ENCODE measurements around the gene NTN5. TPM values are rescaled to one million over a fixed set of nuclear protein-coding genes. Genes with fewer than 3 reads are reported as not detected.
A peak's percentile ranks its signal among the peaks of the same experiment; 100 is the strongest.

The NTN5 gene
- total RNA-seq, 1 experiment from 2014 or later: 0.55 TPM

GRCh38 chr19:48624791-48625723 lies 47.8 kb downstream of the NTN5 start:
- no CpG with 5 or more reads among the region's 24 CpGs for WGBS (ENCODE audit: extremely low coverage, insufficient read length, low lambda C conversion rate)
- H3K4me1 ChIP-seq (ENCODE audit: insufficient read depth, low read length): peaks cover 3% of the 10 kb centered on the region; the same call in 1 of the 2 replicates
- peak overlapping the region; percentile 61 for H3K4me2 ChIP-seq (ENCODE audit: insufficient read depth, insufficient read length, low read length)
- Mint-ChIP-seq H3K4me3 (peak overlapping the region; percentile 86 to 88), H3K36me3 (ENCODE audit: insufficient read depth in 1 of 3, low read depth in 3 of 3) (peaks cover 6 to 26% (median 24%) of the 10 kb centered on the region in 3 experiments; a peak in 6 of 7 replicates), H3K27me3 (ENCODE audit: low read depth) (no peaks in the 10 kb centered on the region), H3K27ac (peak overlapping the region; percentile 91 to 98 (median 97); a peak in 5 of 7 replicates), H3K9me3 (no peaks in the 10 kb centered on the region; a peak in 1 of 5 replicates), H3K4me1 (peaks cover 25 to 30% of the 10 kb centered on the region in 2 experiments)
- H3K14ac ChIP-seq (ENCODE audit: insufficient read depth, low read length): no peak overlapping the region
- H3K9ac ChIP-seq (ENCODE audit: extremely low read depth, insufficient read length, low read length): peak overlapping the region; percentile 48
- no peak overlapping the region for H4K8ac ChIP-seq (replicated peaks; ENCODE audit: insufficient read length, low read depth, low read length)
- H2BK5ac ChIP-seq (ENCODE audit: insufficient read length, low read length): no peak overlapping the region
- H3K56ac ChIP-seq (ENCODE audit: insufficient read length, low read depth, low read length): no peak overlapping the region
- no peak overlapping the region for H4K5ac ChIP-seq (ENCODE audit: insufficient read length, low read depth, low read length)
- H3K18ac ChIP-seq (ENCODE audit: insufficient read length, low read depth, low read length): no peak overlapping the region
- H3K4ac ChIP-seq (ENCODE audit: low read depth, low read length): no peak overlapping the region
- no peak overlapping the region for H2BK15ac ChIP-seq (ENCODE audit: low read depth, low read length)
- H3K27ac ChIP-seq (ENCODE audit: insufficient read length, low read depth, low read length): no peak overlapping the region
- no peak for DNase-seq
- no peak overlapping the region for H3K23ac ChIP-seq (ENCODE audit: insufficient read length, low read depth, low read length)
- H2BK12ac ChIP-seq (ENCODE audit: insufficient read length, low read depth, low read length): no peak overlapping the region
- no peaks in the 10 kb centered on the region for H4K20me1 ChIP-seq (ENCODE audit: control insufficient read depth, insufficient read depth, insufficient read length)
- H2BK120ac ChIP-seq (ENCODE audit: low read depth, low read length, poor library complexity, severe bottlenecking): no peak overlapping the region
- H3K23me2 ChIP-seq (ENCODE audit: insufficient read length, low read depth, low read length, poor library complexity, severe bottlenecking): peaks cover 8% of the 10 kb centered on the region
- no peaks in the 10 kb centered on the region for H3K79me1 ChIP-seq (ENCODE audit: insufficient read depth, low read depth, low read length, poor library complexity, severe bottlenecking)
- H3K79me2 ChIP-seq (ENCODE audit: insufficient read depth, low read length): peaks cover 4% of the 10 kb centered on the region; the same call in 1 of the 2 replicates
- H4K91ac ChIP-seq (ENCODE audit: insufficient read length, low read depth, low read length): no peak overlapping the region
- no peak overlapping the region for H3T11ph ChIP-seq (ENCODE audit: low read length)
- TF ChIP-seq, protein P1, sequence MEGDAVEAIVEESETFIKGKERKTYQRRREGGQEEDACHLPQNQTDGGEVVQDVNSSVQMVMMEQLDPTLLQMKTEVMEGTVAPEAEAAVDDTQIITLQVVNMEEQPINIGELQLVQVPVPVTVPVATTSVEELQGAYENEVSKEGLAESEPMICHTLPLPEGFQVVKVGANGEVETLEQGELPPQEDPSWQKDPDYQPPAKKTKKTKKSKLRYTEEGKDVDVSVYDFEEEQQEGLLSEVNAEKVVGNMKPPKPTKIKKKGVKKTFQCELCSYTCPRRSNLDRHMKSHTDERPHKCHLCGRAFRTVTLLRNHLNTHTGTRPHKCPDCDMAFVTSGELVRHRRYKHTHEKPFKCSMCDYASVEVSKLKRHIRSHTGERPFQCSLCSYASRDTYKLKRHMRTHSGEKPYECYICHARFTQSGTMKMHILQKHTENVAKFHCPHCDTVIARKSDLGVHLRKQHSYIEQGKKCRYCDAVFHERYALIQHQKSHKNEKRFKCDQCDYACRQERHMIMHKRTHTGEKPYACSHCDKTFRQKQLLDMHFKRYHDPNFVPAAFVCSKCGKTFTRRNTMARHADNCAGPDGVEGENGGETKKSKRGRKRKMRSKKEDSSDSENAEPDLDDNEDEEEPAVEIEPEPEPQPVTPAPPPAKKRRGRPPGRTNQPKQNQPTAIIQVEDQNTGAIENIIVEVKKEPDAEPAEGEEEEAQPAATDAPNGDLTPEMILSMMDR (conservative IDR thresholded peaks at IDR 0.05): no peak
- no peak overlapping the region for H2BK20ac ChIP-seq (ENCODE audit: low read depth, low read length, poor library complexity, severe bottlenecking)
- no peaks in the 10 kb centered on the region for H3K27me3 ChIP-seq (ENCODE audit: insufficient read depth, low read length)
- no peak overlapping the region for H2AFZ ChIP-seq (ENCODE audit: low read length)
- no peak overlapping the region for H2AK5ac ChIP-seq (ENCODE audit: insufficient read length, low read length)
- H3K9me3 ChIP-seq (ENCODE audit: control insufficient read depth, low read depth, low read length): no peaks in the 10 kb centered on the region
